H1 (cell line): Measurements from ENCODE around the gene SLC26A8. TPM values are rescaled to one million over a fixed set of nuclear protein-coding genes. Genes with fewer than 3 reads are reported as not detected.

Experiments
- ATF3 ChIP-seq: IDR thresholded peaks from 2 replicates; pipeline ENCODE4 v1.6.1; 2011; ENCODE audit warnings: low read depth, mild to moderate bottlenecking, low read length; ENCODE audit not compliant: insufficient read depth
- polyA plus RNA-seq, 7 experiments: library from polyadenylated mRNA; depleted of rRNA in 3 of 7; stranded (reverse) in 5 of 7; unstranded in 2 of 7; fragments of >200 nt in 5 of 7; fragments of 200-250 nt in 2 of 7; gene quantifications; 1 replicate in 5 of 7; 2 replicates in 1 of 7; 4 replicates in 1 of 7; pipeline versions ENCODE4 v1.2.1 to v1.2.3, GENCODE V29; 2011 to 2013; ENCODE audit warnings: missing spikeins in 2 of 7, mixed read lengths in 2 of 7
- total RNA-seq: library from RNA; stranded (reverse); fragmentation: NEBNext Ultra II Directional; extraction: Animal tissue kit (Norgen Biotek cat#: 25700); gene quantifications from 2 replicates; pipeline ENCODE4 v1.2.1, GENCODE V29; 2021

Gene SLC26A8
- total and polyA plus RNA-seq, 2 of the 8 experiments (the other 6 are each of a cell fraction or from before 2014, with no cell fraction given) = 0.56 to 0.57 TPM

- no peak for TF ChIP-seq ATF3
These were observed 18.3 kb upstream of the SLC26A8 start (continued) for GRCh38 chr6:36042618-36043260.
